ENCODE measurements around the gene TF.
A peak's percentile ranks its signal among the peaks of the same experiment; 100 is the strongest.

TF gene

DNA sequence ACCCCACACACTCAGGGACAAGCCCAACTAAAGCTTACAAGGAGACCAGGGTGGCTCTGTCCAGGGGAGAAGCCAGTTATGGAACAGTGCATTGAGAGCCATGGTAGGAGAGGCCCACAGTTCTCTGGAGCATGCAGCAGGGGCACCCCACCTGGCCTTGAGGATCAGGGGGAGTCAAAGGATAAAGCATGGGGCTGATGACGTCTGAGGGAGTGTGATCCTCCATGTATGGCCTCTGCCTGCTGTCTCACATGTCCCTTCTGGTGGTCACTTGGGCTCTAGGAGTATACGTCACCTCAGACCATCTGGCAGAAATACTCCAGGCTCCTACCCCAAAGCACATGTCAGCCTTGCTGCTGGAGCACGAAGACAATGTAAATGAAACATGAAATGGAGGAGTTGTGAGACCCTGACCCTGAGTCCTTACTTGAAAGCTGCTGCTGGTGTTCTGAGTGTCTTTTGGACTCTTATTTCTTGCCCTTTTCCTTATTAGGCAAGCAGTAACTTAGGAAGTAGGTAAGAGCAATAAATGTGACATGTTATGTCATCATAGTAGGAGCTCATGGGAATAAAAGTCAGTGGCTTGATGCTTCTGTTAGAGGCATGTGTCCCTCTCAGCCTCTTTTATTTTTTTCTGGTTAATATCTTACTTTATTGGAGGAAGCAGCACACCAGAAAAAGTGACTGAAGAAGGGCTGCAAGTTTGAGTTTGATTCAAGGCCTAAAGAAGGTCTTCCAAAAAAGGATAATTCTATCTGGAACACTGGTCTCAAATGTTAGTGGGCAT, 74.9 kb downstream of the TF start:
- no peak for DNase-seq

DNA sequence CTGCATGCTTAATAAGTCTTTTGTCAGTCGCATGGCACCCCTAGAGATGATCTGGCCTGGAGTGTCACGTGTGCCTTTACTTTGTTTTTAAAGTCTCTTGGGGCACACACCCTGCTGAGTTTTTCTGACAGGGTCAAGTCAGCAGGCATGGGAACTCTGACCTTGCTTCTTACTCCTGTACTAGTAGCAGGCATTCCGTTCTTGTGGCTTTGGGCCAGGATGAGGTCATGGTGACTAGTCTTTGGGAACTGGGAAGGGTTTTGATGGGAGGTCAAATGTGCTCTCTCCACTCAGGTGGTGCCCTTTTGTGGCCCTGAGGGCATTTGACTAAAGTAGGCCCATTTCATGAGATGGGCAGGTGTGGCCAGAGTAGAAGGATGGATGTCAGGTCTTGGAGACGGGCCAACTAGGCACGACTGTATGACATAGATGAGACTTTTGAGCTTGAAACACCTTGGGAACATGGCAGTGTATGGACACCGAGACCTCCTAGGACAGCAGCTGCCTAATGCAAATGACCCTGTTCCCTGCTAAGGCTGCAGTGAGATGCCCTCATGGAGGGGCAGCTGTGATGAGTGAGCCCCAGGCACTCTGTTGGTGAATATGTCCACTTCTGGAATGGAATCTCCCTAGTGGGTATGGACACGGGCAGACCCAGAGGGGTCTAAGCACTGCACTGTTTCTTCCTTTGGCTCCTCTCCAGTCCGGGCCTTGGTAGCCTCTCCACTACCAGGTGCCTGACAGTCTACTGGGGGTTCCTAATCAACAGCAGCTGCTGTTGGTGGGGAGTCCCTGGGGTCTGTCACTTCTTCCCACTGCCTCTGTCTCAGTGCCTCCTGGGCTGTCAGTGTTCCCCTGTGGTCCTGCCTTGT, 75.8 kb downstream of the TF start:
- DNase-seq: peak; percentile 63

- DNase-seq: no peak
These were observed 78.8 kb downstream of the TF start for GRCh38 chr3:133824961-133825485.

DNA sequence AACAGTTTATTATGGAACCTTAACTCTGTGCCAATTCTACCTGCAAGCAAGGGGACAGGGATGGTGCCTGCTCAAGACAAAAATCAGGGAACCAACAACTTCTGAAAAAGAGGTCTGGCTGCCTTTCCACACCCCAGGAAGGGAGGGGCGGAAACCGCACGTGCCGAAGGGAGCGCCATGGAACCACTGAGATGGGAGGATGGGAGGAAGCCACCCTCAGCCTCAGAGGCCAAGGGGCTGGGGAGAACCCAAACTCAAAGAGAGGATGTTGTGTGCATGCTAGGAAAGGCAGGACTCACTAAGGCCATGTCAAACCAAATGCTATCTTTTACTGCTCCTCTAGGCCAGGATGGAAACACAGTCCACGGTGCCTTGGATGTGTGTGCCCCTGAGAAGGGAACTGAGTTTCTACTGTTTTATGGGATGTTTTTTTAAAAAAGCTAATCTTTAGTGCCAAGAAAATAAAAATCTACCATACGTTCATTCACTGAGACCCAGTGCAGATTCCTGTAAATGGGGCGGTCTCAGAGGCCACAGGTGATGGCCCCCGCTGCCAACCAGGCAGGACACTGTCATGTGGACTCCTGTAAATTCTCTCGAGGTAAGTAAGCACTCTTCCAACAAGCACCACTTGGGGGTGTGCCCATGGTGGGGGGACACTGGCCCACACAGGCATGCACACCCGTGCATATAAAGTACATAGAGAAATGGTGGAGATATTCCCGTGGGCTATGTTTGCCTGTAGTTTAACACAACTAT, 80.0 kb downstream of the TF start:
- no peak for DNase-seq

DNA sequence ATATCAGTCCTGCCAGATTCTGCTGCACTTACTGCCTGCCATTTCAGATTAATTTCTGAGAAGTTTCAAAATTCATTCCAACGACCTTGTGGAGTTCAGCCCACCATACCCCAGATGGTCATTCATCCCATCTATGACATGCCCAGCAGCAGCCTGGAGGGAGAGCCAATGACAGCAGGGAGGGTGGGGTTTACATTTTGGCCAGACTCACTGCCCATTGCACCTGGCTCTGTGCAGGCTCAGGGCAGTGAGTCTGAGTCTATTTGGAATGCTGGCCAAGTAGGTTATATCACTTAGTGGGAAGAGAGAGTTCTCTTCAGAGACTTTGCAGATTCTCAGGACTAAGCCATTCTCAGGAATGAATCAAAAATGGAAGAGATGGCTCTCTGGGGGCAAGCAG, 80.9 kb downstream of the TF start:
- DNase-seq: no peak

GRCh38 chr3:133827684-133828083, 81.5 kb downstream of the TF start:
- DNase-seq: no peak

GRCh38 chr3:133828576-133829309, 82.5 kb downstream of the TF start:
- no peak for DNase-seq

- DNase-seq: no peak
These were observed 83.1 kb downstream of the TF start for GRCh38 chr3:133829310-133829707.

- no peak for DNase-seq
These were observed 83.9 kb downstream of the TF start for GRCh38 chr3:133830071-133830470.

DNA sequence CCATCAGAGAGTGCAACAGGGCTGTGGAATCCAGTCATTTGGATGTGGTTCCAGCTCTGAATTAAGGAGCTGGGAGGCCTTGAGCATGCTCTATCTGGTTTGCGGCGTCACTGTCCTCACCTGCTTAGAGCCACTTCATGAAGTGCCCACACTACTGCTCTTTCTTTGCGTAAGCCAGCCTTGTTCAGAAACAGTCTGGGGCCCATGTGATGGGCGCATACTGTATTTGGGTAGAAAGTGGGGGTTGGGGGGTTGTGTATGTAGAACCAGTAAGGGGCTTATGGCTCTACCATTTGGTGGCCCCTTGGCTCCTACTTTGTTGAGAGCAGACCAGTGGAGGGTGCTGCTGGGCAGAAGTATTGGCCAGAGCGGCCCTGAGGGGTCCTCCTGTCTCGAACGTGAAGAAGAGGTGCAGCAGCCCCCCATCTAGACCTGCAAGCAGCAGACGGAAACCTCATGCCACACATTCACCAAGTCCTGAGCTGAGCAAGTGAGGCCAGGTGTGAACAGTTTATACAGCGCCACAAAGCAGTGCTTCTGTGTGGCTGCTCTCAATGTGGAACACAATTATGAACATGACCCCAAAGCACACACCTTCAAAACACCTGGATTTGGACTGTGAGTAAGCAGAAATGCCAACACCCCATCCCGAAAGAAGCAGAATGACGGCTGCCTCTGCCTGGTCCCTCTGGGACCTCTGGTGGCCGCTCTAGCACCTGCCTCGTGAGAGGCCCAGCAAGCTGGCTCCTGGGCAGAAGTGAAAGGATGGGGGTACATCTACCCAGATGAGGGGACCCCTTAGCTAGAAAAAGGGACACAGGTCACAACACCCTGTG, 86.0 kb downstream of the TF start:
- no peak for DNase-seq

GRCh38 chr3:133832802-133833144, 86.6 kb downstream of the TF start:
- no peak for DNase-seq

- DNase-seq: no peak
These were observed 87.1 kb downstream of the TF start for GRCh38 chr3:133833267-133833666.

GRCh38 chr3:133833880-133834620, 87.9 kb downstream of the TF start:
- DNase-seq: no peak

GRCh38 chr3:133834621-133835417, 88.6 kb downstream of the TF start:
- DNase-seq: no peak

DNA sequence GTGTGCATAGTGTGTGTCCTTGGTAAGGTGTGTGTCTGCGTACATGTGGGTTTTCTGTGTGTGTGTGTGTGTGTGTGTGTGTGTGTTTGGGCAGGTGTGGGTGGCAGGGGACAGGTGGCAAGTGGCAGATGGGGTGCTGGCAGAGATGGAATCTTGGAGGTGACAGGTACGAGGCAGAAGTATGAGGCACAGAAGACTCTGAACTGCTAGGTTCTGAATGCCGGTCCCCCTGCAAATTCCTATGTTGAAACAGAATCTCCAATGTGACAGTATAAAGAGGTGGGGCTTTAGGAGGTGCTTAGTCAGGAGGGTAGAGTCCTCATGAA, 89.2 kb downstream of the TF start:
- DNase-seq: no peak

DNA sequence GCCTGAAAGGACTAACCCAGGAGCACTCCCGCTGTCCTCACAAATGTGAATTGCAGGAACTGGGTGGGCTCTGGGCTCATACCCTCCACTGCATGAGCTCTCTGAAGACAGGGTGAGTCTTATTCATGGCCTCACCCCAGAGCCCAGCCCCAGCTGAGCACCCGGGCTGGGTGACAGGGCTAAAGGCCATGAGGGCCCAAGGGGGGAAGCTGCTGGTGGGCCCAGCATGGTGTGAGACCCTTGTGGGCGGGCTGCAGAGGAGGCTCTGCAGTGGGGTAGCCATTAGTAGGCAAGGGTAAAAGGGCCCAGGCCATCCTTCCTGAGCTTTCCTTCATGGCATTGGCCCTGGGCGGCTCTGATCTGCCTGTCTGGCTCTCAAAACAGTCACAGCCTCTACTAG, 89.8 kb downstream of the TF start:
- no peak for DNase-seq

- DNase-seq: no peak
These were observed 90.4 kb downstream of the TF start for GRCh38 chr3:133836497-133837158.

DNA sequence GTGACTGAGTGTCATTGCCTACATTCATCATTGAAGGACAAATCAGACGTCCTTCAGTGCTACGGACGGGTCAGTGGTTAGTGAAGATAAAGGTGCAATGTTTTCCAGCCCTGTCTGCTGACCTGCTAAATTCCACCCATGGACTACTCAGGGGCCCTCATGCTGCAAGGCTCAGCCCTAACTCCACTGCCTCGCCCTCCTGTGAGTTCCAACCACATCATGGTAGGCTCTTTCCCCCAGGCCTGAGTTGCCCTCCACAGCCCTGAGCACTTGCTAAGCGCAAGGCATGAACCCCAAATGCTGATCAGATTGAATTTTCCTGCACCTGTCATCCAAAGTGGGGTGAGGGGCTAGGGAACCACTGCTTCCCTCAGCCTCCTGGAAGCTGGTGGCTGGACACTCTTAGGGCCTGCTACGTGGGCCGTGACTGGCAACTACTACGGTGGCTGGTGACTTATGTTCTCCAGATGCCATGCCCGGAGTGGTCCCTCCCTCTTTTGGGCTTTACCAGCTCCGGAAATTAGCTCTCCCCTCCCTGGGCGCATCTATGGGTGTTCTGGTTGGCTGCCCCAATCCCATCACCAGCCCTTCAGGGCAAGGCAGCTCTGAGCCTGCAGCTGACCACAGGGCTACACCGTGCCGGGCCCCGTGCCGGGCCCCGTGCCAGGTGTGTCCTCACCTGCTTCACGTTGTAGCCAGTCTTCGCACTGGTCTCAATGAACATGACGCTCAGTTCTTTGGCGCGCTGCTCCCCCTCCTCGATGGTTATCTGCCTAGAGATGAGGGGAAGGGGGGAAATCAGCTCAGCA, 91.5 kb downstream of the TF start:
- no peak for DNase-seq

DNA sequence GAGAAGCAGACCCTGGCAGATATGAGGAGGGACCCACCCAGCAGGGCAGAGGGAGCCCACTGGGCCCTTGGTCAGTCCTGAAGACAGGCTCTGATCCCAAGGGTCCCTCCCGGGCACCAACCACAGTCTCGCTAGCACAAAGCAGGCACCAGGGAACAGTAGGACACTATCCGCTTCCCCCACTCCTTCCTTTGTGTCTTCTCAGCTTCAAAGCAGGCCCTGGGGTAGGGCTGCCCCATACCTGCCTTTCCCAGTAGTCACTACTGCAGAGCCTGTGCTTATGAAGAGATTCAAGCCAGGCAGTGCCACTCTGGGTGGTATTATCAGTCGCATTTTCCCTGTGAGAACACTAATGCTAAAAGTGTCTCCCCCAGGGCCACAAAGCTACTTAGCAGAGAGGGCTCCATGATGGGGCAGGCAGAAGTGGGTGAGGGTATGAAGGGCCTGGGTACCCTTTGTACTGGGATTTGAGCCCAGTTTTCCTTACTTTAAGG, 92.2 kb downstream of the TF start:
- no peak for DNase-seq
